AG04449 (cell line): ENCODE data around the gene PRR3.
A peak's percentile ranks its signal among the peaks of the same experiment; 100 is the strongest.

Experiments
- CTCF ChIA-PET: fragments of 350-600 bp; formaldehyde crosslinking; extraction: SDS; loops from one replicate; lab custom pipeline; 2021; ENCODE audit warnings: antibody characterized with exemption; lab: Yijun Ruan, JAX
- POLR2A ChIA-PET: fragments of 400-600, 350-600 bp; formaldehyde crosslinking; extraction: SDS; loops from one replicate; lab custom pipeline; 2020; ENCODE audit warnings: antibody characterized with exemption, inconsistent platforms; lab: Yijun Ruan, JAX
- DNase-seq: peaks from one replicate; pipeline ENCODE4 v3.0.0-alpha.2; 2010; ENCODE audit warnings: low read depth, low spot score
- H3K4me3 ChIP-seq: 2 replicates; pipeline ENCODE4 v1.5.1; 2011; ENCODE audit warnings: low read depth, mild to moderate bottlenecking, control low read depth, low read length
- TF ChIP-seq, protein P1 (sequence below): IDR thresholded peaks from one replicate; pipeline ENCODE4 v1.5.1; 2011; ENCODE audit warnings: mild to moderate bottlenecking, moderate library complexity, low read length, control low read depth, inconsistent platforms; ENCODE audit not compliant: insufficient read depth; ENCODE audit errors: missing control alignments

PRR3 gene

DNA sequence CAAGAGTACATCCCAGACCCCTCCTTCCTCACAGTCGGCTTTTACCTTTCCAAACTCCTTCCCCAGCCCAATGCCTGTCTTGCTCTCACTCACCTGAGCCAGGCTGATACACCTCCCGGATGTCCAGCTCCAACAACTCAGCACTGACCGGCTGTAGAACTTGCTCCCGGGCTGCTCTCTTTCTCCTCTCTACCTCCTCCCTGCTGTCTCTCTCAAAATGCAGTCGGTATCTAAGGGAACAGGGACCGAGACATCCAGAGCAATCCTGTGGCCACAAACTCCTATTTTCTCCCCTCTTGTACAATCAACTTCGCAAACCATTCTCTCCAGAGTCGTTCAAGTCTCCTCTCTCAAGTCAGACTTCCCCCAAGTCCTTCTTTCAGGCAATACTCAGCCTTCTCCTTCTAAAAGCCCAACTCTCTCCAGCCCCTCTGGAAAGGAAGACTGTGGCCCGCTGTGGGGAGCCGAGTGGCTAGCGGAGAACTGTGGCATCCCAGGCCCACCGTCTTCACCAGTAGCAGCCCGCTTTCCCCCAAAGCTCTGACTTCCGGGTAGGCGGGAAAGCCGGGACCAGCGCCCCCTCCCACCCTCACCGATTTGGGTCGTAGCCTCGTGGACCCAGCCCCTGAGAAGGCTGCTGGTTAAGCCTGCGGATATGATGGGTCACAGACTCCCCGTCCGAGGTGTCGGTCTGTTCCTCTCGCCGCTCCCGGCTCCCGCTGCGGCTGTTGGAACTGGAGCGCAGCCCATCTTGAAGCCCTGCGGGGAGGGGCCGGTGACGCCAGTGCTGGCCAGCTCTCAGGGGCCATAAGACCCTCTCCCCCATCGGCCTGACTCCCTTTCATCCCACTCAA lies 1.9 kb upstream of the PRR3 start:
- ChIA-PET CTCF (interaction anchor here (0.9 to 23.8 kb wide), 7 partner anchors 8 to 158 kb away, joined by 4 to 788 read pairs (median 6); no protein-coding TSS in a partner anchor), POLR2A (interaction anchor here (0.6 to 1.1 kb wide), 3 partner anchors 9 to 65 kb away, joined by 3 to 4 read pairs (median 3); no protein-coding TSS in a partner anchor)
- TF ChIP-seq, protein P1, sequence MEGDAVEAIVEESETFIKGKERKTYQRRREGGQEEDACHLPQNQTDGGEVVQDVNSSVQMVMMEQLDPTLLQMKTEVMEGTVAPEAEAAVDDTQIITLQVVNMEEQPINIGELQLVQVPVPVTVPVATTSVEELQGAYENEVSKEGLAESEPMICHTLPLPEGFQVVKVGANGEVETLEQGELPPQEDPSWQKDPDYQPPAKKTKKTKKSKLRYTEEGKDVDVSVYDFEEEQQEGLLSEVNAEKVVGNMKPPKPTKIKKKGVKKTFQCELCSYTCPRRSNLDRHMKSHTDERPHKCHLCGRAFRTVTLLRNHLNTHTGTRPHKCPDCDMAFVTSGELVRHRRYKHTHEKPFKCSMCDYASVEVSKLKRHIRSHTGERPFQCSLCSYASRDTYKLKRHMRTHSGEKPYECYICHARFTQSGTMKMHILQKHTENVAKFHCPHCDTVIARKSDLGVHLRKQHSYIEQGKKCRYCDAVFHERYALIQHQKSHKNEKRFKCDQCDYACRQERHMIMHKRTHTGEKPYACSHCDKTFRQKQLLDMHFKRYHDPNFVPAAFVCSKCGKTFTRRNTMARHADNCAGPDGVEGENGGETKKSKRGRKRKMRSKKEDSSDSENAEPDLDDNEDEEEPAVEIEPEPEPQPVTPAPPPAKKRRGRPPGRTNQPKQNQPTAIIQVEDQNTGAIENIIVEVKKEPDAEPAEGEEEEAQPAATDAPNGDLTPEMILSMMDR: no peak
- H3K4me3 ChIP-seq: peak overlapping the region; percentile 100
- DNase-seq: no peak

DNA sequence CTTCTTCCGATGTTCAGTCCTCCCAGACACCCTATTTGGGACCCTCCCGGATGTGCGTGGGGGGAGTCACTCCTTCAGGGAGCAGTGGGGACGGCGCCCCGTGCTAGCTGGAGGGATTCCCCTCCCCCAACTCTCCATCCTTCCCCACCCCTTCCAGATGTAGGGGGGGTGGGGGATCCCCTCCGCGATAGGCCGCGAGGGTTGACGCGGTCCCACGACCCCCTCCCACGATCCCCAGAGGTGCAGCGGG lies 1.4 kb upstream of the PRR3 start:
- no peak for DNase-seq
- CTCF ChIA-PET: interaction anchor here (1.0 to 23.8 kb wide), 4 partner anchors 14 to 102 kb away, joined by 4 to 788 read pairs (median 140); no protein-coding TSS in a partner anchor

DNA sequence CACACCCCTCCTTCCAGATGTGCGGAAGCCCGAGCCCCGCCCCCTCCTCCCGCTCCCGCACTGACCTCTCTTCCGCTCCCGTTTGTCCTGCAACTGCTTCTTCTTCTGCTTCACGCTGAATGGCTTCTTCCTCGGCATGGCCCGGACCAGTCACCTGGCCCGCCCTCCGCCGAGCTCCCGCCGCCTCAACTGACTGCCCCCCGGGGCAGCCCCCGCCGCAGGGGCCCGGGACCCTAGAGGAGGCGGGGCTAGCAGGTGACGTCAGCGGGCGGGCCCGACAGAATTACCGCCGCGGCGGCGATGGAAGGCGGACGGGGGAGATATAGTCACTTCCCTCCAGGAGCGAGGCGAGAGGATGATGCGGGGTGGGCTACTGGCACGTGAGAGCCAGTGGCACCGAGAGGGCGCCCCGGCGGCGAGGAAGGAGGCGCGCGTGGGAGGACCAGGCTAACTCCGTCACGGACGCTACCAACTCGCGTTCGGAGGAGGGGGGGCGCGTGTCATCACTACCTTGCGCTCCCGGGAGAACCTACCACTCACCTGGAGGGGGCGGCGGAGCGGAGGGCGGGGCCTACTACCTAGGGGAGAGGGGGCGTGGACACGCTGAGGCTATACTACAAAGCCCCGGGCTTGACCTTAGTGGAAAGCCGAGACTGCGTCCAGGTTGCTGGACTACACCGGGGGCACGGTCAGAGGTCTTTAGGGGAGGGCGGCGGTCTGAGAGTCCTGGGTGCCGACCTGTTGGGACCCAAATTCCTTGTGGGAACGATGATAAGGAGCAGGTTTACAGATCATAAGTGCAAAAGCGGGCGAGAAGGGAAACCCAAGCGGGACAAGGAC lies 809 bp upstream of the PRR3 start, which contains the start of gene GNL1:
Gene GNL1 (minus strand): TSS at position 424 of the 840 bp plus-strand sequence. CDS start 286 bp downstream, at position 138.
- TF ChIP-seq, protein P1: no peak
- CTCF ChIA-PET: interaction anchor here (2.6 to 23.8 kb wide), 3 partner anchors 15 to 72 kb away, joined by 12 to 788 read pairs (median 269); no protein-coding TSS in a partner anchor
- POLR2A ChIA-PET: interaction anchor here (0.7 to 1.0 kb wide), 2 partner anchors 12 to 1342 kb away, joined by 3 read pairs; no protein-coding TSS in a partner anchor
- peak; percentile 47 for DNase-seq
- H3K4me3 ChIP-seq: peak within 1 kb of the TSS; percentile 100

More for the DNA sequence above, 1.4 kb upstream of the PRR3 start:
- TF ChIP-seq, protein P1: no peak
- peak overlapping the region; percentile 100 for H3K4me3 ChIP-seq
- POLR2A ChIA-PET: interaction anchor here (0.8 kb wide), 1 partner anchor 66 kb away, joined by 3 read pairs; no protein-coding TSS in a partner anchor

DNA sequence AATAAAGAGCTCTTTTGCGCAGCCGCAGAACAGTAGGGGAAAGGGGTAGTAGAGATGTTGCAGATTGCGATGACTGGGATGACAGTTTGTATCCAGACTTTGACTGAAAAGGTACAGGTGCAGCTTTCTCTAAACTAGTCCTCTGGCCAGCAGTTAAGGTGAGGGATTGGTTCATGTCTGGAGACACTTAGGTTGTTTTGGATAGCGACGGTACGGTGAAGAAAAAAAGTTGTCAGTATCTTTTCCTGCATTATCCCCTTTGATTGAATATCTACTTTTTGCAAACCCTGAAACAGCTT lies 537 bp downstream of the PRR3 start:
- H3K4me3 ChIP-seq: peak overlapping the region; percentile 100
- ChIA-PET POLR2A (interaction anchor here (0.6 to 1.1 kb wide), 5 partner anchors 13 to 125 kb away, joined by 3 read pairs; partner anchors contain the start of genes ABCF1 and PPP1R10), CTCF (interaction anchor here (11.6 to 23.8 kb wide), 2 partner anchors 16 to 74 kb away, joined by 269 to 788 read pairs; no protein-coding TSS in a partner anchor)
- DNase-seq: no peak
- TF ChIP-seq, protein P1: no peak

DNA sequence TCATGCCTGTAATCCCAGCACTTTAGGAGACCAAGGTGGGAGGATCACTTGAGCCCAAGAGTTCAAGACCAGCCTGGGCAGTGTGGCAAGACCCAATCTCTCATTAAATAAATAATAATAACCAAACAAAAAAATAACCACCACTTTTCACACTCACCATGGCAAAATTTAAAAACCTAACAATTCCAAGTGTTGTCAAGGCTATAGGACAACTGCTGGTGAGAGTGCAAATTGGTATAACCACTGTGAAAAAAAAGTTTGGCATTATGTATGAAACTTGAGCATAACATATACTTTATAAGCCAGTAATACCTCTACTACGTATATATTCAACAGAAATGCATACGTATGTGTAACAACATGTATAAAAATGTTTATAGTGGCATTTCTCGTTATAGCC lies 3.8 kb downstream of the PRR3 start:
- TF ChIP-seq, protein P1: no peak
- ChIA-PET CTCF (no interaction called here), POLR2A (no interaction called here)
- DNase-seq: no peak
- H3K4me3 ChIP-seq: no peak overlapping the region
